Uterus (tissue), 2 donors: ENCODE results near the gene BOK.

Experiments
- CTCF ChIP-seq, 4 experiments: fragments of 200-600 bp in 2 of 4; fragments of 450-650 bp in 2 of 4; sonication (generic) in 2 of 4; IDR thresholded peaks; one replicate each; pipeline ENCODE4 v1.5.1; 2016 to 2019; ENCODE audit warnings: antibody characterized with exemption in 4 of 4, mild to moderate bottlenecking in 2 of 4, moderate library complexity in 1 of 4
- POLR2A ChIP-seq, 2 donors: fragments of 450-650 bp; IDR thresholded peaks; one replicate each; pipeline ENCODE4 v1.6.1; 2016; ENCODE audit warnings: antibody characterized with exemption in 2 of 2, mild to moderate bottlenecking in 1 of 2, moderate library complexity in 1 of 2

GRCh38 chr2:241616168-241617125 is 57.9 kb downstream of the BOK start:
- TF ChIP-seq POLR2A (IDR thresholded peaks at IDR 0.05) (no peak), CTCF (IDR thresholded peaks at IDR 0.05) (no peak)
